GM19035 (cell line): Measurements from ENCODE around the gene MX2.
A peak's percentile ranks its signal among the peaks of the same experiment; 100 is the strongest.
"Not testable (repeated sequence)": the region's sequence is repeated elsewhere in the genome, so short reads cannot be mapped to it uniquely, and the experiment has no call there.

Experiments
- ATAC-seq: cut with Tn5 transposase; IDR thresholded peaks from one replicate; pipeline ENCODE4 v1.9.1; 2021; ENCODE audit not compliant: unreplicated experiment

The MX2 gene, protein sequence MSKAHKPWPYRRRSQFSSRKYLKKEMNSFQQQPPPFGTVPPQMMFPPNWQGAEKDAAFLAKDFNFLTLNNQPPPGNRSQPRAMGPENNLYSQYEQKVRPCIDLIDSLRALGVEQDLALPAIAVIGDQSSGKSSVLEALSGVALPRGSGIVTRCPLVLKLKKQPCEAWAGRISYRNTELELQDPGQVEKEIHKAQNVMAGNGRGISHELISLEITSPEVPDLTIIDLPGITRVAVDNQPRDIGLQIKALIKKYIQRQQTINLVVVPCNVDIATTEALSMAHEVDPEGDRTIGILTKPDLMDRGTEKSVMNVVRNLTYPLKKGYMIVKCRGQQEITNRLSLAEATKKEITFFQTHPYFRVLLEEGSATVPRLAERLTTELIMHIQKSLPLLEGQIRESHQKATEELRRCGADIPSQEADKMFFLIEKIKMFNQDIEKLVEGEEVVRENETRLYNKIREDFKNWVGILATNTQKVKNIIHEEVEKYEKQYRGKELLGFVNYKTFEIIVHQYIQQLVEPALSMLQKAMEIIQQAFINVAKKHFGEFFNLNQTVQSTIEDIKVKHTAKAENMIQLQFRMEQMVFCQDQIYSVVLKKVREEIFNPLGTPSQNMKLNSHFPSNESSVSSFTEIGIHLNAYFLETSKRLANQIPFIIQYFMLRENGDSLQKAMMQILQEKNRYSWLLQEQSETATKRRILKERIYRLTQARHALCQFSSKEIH

DNA sequence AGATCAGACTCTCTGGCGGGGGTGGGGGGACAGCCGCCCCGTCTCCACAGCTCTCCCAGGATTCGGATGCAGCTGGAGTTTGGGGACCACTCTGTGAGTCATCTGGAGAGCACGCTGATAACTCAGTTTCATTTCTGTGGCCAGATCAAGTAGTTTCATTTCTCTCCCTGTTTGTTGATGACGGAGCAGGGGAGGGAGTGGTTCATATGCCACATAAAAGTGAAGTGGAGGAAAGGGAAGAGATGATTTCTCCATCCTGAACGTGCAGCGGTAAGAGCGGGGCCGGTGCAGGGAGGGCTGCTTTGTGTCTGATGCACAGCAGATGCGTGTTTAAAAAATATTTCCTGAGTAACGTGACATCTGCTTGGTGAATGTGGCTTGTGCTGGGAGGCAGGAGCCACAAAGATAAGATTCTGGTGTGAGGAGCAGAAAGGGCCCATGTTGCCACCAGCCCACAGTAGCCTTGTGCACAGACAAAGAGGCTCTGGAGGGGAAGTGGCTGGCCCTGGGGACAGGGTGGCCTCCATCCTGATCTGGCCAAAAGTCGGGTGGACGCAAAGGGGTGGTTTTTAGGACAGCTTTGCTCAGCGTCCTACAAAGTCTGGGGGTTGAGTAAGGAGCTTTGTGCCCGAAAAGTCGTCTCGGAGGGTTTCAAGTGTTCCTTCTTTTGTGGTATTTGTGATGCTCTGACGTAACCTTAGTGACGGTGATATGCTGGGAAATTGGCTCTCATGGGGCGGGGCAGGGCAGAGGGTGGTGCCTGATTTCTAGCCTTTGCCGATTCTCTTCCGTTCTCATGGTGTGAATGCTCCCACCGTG is at the start of gene MX2:
MX2 (plus strand) TSS at position 242 of the 819 bp plus-strand sequence. CDS start 14,880 bp downstream, outside the sequence.
- ATAC-seq, result peak; percentile 51

DNA sequence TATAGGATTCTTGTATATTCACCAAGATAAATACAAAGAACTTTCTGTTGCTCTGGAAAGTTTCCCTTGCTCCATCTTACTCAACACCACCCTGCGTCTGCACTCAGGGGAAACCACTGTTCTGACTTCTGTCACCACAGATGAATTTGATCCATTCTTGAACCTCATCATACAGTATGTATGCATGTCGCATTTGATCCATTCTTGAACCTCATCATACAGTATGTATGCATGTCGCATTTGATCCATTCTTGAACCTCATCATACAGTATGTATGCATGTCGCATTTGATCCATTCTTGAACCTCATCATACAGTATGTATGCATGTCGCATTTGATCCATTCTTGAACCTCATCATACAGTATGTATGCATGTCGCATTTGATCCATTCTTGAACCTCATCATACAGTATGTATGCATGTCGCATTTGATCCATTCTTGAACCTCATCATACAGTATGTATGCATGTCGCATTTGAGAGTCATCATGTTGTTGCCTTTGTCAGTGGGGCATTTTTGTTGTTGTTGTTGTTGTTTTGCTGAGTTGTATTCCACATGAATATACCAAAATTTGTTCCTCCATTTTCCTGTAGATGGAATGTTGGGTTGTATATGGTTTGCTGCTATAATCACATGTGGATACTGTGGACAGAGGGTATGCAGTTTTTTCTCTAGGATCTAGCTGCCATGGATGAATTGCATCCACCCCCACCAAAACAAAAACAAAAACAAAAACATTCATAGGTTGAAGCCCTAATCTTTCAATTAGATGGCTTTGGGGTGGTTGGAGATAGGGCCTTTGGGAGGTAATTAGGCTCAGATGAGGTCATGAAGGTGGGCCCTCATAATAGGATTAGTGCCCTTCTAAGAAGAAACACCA is 48.3 kb upstream of the MX2 start:
- ATAC-seq, result not testable (repeated sequence)

DNA sequence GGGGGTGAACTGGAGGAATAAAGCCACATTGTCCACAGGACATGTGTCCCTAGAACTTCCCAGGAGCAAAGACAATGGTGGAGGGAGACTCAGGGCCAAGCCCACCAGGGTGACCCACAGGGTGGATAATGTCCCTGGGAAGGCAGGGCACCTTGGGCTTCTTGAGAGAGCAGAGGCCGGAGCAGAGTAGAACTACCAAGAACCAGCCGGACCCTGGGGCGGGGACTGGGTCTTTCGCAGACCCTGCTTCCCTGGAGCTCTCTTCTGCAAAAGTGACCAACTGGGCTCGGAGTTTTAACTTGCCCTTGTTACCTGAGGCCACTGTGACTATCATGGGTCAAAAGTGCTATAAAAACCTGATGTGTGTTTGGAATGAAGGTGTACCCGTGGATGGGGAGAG is 46.1 kb upstream of the MX2 start:
- ATAC-seq, result no peak

DNA sequence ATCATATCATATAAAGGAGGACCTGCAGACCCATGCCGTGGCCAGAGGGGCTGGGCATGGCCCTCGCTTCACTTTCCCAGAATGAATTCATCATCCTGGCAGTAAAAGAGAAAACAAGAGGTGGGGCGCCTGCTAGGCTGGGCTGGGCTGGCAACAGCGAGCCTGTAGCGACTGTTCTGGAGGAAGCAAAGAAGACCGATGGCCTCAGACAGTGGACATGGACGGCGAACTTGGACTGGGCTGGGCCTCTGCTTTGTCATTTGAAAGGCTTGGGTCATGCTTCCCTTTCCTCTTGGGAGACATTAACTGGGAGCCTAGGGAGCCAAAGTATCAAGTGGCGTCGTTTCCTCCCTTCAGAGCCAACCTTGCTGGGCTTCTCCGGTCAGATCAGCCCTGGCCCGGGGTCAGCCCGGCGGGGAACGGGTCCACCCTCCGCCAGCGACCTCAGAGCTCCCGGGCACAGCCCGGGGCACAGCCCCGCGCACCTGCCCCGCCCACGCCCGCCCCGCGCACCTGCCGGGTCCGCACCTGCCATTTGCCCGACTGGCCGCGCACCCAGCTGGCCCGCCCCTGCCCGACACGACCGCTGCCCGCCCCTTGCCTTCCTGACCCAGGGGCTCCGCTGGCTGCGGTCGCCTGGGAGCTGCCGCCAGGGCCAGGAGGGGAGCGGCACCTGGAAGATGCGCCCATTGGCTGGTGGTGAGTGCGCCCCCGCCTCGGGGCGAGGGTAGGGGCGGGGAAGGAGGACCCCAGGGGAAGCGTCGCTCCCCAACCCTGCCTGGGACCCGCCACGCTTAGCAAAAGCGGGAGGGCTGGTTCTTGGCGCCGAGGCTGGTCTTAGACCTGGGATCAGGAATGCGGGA is 45.4 kb upstream of the MX2 start, which contains the start of gene FAM3B:
FAM3B (plus strand) TSS at position 602 of the 863 bp plus-strand sequence; CDS start at position 681, 79 bp downstream.
- ATAC-seq, result no peak

DNA sequence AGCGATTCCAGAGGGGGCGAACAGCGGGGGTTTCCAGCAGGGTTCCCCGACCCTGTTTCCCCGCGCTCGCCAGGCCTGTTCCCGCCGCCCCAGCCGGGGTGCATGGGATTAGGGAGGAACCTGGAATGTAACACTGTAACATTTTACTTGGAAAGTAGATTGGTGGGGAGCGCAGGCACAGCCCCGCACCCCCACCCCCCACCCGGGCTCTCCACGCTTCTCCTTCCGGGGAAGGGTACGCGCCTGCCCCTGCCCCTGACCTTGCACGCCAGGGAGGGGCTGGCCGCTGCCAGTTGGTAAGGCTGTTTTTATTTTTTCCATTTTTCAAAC is 44.8 kb upstream of the MX2 start:
- ATAC-seq, result no peak

DNA sequence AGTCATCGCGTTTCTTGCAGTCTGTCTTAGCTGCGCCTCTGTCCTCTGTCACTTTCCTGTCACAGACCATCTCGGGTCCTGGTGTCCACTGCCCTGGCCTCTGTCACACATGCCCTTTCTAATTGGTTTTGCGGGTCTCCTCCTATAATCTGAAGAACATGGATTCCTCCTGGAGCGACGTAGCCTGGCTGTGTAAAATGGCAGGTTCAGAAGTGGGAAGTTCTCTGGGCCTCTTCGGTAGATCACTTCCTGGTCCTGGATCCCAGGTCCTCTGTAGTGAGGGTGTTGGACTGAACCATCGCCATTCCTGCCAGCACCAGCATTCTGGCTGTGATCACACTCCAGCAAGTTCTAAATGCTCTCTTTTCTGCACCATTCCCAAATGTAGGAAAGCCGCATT is 44.4 kb upstream of the MX2 start:
- ATAC-seq, result no peak

DNA sequence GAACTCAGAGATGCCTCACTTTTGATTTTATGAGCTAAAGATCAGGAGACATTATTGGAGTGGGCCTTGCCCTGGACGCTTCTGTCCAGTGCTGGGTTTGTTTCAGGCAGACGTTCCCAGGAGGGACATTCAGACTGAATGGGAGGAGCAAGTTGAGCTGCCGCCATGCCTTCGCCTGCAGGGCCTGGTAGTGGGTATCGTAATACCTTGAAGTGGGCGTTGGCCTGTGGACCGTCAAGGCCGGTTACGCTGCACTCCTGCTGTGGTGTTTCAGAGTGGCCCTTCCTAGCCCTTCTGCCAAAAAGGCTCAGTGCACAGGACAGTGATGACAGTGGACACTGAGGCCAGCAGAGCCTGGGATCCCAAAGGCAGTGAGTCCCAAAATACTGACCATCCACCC is 43.6 kb upstream of the MX2 start:
- no peak for ATAC-seq

DNA sequence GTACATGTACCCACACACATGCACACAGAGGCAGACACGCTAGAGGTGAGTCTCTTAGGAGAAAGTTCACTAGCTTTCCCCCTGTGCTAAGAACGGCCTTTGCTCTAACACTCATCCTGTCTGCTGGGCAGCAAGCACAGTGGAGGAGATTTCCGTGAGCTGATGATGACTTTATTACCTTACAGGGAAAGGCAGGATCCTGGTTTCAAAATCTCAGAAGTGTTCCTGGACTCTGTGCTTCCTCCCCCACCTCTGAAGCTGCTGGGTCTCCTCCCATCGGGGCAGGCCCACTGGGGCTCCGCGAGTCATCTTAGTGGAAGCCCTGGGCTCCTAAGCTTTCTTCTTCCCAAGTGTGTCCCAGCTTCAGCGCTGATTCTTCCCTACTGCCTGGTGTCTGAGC is 42.6 kb upstream of the MX2 start:
- no peak for ATAC-seq

DNA sequence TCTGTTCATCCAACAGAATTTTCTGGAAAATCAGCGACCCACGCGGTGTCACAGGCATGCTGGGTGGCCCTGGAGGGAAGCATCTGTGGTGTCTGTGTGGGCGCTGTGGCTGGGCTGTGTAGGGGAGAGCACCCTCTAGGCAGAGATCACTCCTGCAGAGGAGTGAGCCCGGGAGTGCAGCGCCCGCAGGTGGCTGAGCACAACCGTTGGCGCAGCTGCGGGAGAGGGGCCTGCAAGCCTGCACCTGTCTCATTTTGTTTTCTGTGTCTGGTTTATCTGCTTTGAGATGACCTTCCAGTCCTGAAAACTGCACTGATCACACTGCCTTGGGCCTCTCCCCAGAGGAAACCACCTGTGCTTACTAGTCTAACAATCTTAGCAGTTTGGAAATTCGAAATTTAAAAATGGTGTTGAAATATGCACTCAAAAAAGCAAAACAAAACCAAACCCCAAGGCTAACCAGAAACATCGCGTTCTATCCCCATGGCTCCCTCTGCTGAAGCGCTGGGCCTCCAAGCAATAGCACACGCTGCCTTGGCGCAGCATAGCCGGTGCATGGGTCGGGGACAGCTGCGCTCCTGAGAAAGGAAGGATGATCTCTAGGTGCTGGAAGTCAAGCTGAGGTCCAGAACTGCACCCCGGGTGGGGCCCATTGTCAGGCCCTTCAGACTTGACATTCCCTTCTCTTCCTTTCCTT is 40.5 kb upstream of the MX2 start:
- ATAC-seq, result no peak

DNA sequence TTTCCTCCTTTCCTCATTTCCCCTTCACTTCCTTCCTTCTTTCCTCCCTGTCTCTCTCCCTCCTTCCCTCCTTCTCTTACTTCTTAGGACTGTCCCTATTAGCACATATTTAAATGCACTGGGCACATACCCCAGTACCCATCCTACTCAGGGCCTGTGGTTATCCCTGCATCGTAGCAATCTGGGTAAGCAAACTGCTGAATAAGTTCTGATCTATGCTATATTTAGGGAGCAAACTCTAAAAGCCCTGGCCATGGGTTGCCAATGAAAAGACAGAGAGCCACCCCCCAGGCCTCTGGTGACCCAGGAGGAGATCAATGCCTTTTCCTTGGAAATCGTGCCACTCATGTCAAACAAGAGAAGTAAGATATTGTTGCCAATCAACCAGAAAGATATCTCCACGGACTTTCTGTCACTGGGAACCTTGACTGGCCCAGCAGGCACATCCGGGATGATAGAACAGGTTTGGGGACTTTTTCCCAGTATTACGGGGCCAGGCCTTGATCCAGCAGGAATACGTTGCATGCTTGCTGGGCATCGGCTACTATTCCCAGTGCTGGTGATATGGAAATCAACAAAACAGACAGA is 39.8 kb upstream of the MX2 start:
- no peak for ATAC-seq

DNA sequence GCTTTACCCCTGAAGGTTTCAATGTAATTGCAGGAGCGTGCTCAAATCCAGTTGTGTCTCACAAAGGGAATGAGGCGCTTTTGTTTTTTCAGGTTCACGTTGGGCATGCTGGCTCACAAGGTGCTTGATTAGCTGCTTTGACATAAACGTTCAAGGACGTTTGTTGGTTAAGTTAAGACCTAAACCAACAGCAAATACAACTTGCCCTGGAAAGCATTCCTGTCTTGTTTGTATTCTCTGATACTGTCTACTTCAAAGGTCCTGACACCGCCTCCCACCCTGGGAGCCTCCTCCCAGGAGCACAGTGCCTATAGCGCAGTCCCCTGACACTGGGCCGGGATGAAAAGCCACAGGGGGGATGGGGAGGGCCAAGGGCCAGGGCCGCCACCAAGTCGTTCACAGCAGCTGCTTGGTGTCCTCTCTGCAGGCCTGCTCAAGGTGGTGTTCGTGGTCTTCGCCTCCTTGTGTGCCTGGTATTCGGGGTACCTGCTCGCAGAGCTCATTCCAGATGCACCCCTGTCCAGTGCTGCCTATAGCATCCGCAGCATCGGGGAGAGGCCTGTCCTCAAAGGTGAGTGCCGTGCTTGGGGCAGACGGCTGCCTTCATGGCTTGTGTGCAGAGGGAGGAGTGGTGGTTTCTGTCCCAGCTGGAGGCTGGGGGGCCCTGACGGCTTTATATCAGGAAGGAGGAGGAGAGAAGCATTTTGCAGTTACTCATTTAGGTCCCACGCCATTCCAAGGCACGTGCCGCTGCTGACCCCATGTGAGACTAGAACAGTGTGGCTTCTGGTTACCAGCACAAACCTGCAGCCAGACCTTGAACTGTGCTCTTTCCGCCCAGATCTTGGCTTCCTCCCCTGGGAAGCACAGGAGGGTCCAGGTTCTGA is 39.1 kb upstream of the MX2 start:
- ATAC-seq, result no peak

DNA sequence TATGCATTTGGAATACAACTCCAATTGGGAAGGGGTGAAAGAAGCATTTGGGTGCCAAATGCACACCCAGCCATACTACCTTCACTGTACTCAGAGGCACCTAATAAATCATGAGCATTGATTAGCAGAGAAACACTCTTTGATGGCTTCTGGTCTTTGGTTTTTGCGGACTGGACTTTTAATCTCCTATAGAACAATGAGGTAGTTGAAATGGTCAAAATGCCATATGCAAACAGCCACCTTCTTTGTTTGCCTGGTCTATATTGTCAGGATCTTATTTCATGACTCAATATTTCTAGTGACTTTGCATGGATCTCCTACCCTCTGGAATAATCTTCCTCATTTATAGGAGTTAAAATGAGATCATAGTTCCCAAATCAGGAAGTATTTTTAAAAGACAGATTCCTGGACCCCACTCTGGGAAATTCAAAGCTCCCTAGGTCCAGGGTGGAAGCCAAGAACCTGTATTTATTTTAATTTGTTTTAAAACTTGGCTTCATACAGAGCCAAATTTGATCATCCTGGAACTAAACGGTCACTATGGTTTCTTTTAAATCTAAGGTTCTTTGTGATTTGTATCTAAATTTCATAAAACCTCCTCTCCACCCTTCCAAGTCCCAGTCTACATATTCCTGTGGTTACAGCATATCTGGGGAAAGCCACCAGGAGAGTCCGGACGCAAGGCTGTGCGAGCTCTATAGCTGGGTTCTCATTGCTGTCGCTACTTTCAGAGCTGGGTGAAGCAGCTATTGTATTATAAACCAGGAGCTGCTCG is 36.5 kb upstream of the MX2 start:
- ATAC-seq, result no peak

DNA sequence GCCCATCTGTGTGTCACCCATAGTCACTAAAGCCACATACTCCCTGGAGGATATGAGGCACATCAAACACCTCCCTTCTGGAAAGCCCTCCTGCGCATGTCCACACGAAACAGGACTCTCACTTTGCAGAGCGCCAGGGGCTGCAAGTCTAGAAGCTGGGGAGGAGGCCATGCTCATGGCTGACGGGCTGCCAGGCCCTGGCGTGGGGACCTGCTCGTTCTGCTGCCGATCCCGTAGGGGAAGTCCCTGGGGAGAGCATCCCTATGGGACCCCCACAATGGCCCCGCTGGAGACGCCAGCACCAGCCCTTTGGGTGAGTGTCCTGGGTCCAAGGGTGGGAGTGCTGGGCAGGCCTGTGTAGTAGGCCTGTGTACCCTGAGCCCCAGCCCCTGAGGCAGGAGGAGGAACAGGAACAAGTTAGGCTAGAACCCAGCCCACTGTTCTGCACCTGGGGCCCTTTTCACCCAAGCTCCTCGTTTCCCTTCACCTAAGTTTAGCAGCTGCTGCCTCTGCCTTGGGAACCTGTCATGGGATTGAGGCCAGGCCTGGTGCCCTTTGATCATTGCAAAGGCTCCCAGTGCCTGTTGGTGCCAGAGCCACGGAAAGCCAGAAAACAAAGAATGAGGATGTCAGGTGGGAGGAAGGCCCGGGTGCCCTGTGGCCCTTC is 35.3 kb upstream of the MX2 start:
- no peak for ATAC-seq

DNA sequence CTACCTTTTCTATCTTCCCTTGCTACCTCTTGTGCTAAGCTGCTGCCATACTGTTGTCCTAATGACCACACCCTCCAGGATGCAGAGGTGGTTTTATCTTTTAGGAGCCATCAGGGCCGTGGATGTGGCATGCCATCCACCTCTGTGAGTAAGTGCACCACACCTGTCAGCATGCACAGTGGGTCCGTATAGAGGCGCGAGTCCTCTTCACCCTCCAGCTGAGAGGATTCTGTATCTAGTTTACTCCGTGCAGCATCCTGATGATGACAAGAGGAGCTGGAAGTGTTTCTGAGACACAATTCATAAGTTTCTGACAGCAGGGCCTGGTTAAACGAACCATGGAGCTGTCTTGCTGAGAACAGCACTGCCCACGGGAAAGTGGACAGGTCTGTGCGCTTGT is 34.1 kb upstream of the MX2 start:
- no peak for ATAC-seq

DNA sequence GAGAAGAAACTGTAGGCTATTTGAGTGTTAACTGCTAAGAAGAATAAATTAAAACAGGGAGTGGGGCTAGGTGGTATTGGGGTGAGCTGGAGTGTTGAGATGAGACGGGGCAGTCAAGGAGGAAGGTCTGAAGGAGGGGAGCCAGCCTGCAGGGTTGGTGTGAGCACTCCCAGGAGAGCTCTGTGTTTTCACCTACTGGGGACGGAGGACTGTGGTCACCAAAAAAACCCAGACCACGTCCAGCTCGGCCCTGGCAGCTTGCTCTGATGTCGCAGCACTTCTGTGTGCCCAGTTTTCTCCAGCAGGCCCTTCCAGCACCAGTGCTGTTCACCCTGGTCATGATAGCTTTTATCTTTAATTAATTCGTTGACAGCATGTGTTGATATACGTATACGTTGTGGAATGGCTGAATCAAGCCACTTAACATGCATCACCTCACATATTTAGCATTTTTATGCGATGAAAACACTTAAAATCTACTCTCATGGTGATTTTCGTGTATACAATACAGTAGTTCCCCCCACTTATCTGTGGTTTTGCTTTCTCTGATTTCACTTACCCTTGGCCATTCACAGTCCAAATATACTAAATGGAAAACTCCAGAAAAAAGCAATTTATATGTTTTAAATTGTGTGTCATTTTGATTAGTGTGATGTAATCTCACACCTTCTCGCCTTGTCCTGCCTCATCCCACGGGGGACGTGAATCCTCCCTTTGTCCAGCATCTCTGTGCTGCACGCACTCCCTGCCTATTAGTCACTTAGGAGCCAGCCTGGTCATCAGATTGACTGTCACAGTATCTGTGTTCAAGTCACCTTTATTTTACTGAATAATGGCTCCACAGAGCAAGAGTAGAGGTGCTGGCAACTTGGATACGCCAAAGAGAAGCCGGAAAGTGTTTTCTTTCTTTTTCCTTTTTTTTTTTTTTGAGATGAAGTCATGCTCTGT is 32.9 kb upstream of the MX2 start:
- ATAC-seq, result no peak
